ENCODE measurements around the gene LAMA4. TPM values are rescaled to one million over a fixed set of nuclear protein-coding genes. Genes with fewer than 3 reads are reported as not detected.

LAMA4 gene
- total and polyA plus RNA-seq, 2 of the 13 experiments (the other 11 are each of a cell fraction or from before 2014, with no cell fraction given), result not detected

DNA sequence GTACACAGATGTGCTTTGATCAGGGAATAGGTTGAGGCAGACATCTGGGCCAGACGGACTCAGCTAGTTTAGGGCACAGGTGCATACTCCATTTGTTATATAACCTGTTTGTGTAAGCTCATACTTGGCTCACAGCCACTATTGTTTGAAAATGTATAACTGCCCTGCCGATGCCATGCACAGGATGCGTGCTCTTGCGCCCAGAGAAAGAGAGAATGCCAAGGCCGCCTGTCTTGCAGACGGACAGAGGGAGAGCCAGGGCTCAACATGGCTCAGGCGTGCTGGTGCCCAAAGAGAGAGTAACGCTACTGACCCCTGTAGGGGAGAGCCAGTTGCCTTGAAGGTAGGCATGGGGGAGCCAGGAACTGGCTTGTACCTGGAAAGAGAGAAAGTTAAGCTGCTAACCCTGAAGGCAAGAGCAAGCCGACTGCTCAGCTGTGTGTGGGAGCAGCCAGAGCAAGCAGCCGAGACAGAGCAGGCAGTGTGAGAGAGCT is 109.2 kb downstream of the LAMA4 start (continued):
- TF ChIP-seq, protein P1, sequence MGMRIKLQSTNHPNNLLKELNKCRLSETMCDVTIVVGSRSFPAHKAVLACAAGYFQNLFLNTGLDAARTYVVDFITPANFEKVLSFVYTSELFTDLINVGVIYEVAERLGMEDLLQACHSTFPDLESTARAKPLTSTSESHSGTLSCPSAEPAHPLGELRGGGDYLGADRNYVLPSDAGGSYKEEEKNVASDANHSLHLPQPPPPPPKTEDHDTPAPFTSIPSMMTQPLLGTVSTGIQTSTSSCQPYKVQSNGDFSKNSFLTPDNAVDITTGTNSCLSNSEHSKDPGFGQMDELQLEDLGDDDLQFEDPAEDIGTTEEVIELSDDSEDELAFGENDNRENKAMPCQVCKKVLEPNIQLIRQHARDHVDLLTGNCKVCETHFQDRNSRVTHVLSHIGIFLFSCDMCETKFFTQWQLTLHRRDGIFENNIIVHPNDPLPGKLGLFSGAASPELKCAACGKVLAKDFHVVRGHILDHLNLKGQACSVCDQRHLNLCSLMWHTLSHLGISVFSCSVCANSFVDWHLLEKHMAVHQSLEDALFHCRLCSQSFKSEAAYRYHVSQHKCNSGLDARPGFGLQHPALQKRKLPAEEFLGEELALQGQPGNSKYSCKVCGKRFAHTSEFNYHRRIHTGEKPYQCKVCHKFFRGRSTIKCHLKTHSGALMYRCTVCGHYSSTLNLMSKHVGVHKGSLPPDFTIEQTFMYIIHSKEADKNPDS (CRISPR knock-in tag; IDR thresholded peaks at IDR 0.05), result no peak
- TF ChIP-seq DPF2 (CRISPR knock-in tag; IDR thresholded peaks at IDR 0.05; ENCODE audit: borderline replicate concordance, low read depth), result no peak
- TF ChIP-seq ZBTB20 (CRISPR knock-in tag; IDR thresholded peaks at IDR 0.05; ENCODE audit: borderline replicate concordance, low read depth), result no peak
- TF ChIP-seq HHEX (CRISPR knock-in tag; IDR thresholded peaks at IDR 0.05), result no peak
- TF ChIP-seq AHR (CRISPR knock-in tag; IDR thresholded peaks at IDR 0.05), result no peak
- peak; percentile 26; the same call in 1 of the 2 replicates for TF ChIP-seq ZNF768 (CRISPR knock-in tag; IDR thresholded peaks at IDR 0.05)
- TF ChIP-seq ZSCAN9 (CRISPR knock-in tag; IDR thresholded peaks at IDR 0.05; ENCODE audit: borderline replicate concordance), result peak; percentile 30; the same call in 1 of the 2 replicates
- TF ChIP-seq, protein P2, sequence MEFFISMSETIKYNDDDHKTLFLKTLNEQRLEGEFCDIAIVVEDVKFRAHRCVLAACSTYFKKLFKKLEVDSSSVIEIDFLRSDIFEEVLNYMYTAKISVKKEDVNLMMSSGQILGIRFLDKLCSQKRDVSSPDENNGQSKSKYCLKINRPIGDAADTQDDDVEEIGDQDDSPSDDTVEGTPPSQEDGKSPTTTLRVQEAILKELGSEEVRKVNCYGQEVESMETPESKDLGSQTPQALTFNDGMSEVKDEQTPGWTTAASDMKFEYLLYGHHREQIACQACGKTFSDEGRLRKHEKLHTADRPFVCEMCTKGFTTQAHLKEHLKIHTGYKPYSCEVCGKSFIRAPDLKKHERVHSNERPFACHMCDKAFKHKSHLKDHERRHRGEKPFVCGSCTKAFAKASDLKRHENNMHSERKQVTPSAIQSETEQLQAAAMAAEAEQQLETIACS (CRISPR knock-in tag; IDR thresholded peaks at IDR 0.05), result no peak
- TF ChIP-seq ZNF713 (CRISPR knock-in tag; IDR thresholded peaks at IDR 0.05), result no peak
- no peak for TF ChIP-seq ZIK1 (CRISPR knock-in tag; IDR thresholded peaks at IDR 0.05; ENCODE audit: borderline replicate concordance, low read depth)
- TF ChIP-seq FOXM1 (CRISPR knock-in tag; IDR thresholded peaks at IDR 0.05), result no peak
- TF ChIP-seq ATF7-NPFF (CRISPR knock-in tag; IDR thresholded peaks at IDR 0.05; ENCODE audit: low read depth), result no peak
- no peak for TF ChIP-seq ZNF143 (CRISPR knock-in tag; IDR thresholded peaks at IDR 0.05)
- TF ChIP-seq, protein P3, sequence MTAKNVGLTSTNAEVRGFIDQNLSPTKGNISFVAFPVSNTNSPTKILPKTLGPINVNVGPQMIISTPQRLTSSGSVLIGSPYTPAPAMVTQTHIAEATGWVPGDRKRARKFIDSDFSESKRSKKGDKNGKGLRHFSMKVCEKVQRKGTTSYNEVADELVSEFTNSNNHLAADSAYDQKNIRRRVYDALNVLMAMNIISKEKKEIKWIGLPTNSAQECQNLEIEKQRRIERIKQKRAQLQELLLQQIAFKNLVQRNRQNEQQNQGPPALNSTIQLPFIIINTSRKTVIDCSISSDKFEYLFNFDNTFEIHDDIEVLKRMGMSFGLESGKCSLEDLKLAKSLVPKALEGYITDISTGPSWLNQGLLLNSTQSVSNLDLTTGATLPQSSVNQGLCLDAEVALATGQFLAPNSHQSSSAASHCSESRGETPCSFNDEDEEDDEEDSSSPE (CRISPR knock-in tag; IDR thresholded peaks at IDR 0.05), result no peak
- no peak for TF ChIP-seq ASH2L (IDR thresholded peaks at IDR 0.05; ENCODE audit: insufficient read length, low read depth, low read length)
- TF ChIP-seq TSC22D2 (CRISPR knock-in tag; IDR thresholded peaks at IDR 0.05; ENCODE audit: borderline replicate concordance), result no peak
- TF ChIP-seq DMAP1 (CRISPR knock-in tag; IDR thresholded peaks at IDR 0.05), result no peak
- no peak for TF ChIP-seq FOXP1 (IDR thresholded peaks at IDR 0.05)
- TF ChIP-seq FOXP1 (CRISPR knock-in tag; IDR thresholded peaks at IDR 0.05), result no peak
- no peak for TF ChIP-seq NPAS2 (CRISPR knock-in tag; IDR thresholded peaks at IDR 0.05; ENCODE audit: borderline replicate concordance)
- TF ChIP-seq, protein P4, sequence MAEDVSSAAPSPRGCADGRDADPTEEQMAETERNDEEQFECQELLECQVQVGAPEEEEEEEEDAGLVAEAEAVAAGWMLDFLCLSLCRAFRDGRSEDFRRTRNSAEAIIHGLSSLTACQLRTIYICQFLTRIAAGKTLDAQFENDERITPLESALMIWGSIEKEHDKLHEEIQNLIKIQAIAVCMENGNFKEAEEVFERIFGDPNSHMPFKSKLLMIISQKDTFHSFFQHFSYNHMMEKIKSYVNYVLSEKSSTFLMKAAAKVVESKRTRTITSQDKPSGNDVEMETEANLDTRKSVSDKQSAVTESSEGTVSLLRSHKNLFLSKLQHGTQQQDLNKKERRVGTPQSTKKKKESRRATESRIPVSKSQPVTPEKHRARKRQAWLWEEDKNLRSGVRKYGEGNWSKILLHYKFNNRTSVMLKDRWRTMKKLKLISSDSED (CRISPR knock-in tag; IDR thresholded peaks at IDR 0.05), result no peak
- TF ChIP-seq ZNF180 (CRISPR knock-in tag; IDR thresholded peaks at IDR 0.05; ENCODE audit: borderline replicate concordance, low read depth), result no peak
- no peak for TF ChIP-seq ZNF850 (CRISPR knock-in tag; conservative IDR thresholded peaks at IDR 0.05)
- TF ChIP-seq, protein P5, sequence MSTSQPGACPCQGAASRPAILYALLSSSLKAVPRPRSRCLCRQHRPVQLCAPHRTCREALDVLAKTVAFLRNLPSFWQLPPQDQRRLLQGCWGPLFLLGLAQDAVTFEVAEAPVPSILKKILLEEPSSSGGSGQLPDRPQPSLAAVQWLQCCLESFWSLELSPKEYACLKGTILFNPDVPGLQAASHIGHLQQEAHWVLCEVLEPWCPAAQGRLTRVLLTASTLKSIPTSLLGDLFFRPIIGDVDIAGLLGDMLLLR (CRISPR knock-in tag; IDR thresholded peaks at IDR 0.05), result no peak
- no peak for TF ChIP-seq MIXL1 (CRISPR knock-in tag; IDR thresholded peaks at IDR 0.05)
- no peak for TF ChIP-seq ZNF256 (CRISPR knock-in tag; conservative IDR thresholded peaks at IDR 0.05)
- TF ChIP-seq PHF21A (CRISPR knock-in tag; IDR thresholded peaks at IDR 0.05), result no peak
